ENCODE measurements around the gene MECP2. TPM values are rescaled to one million over a fixed set of nuclear protein-coding genes. Genes with fewer than 3 reads are reported as not detected.
A peak's percentile ranks its signal among the peaks of the same experiment; 100 is the strongest.

Gene MECP2
- total RNA-seq, 1 experiment from 2014 or later: 88.9 TPM

DNA sequence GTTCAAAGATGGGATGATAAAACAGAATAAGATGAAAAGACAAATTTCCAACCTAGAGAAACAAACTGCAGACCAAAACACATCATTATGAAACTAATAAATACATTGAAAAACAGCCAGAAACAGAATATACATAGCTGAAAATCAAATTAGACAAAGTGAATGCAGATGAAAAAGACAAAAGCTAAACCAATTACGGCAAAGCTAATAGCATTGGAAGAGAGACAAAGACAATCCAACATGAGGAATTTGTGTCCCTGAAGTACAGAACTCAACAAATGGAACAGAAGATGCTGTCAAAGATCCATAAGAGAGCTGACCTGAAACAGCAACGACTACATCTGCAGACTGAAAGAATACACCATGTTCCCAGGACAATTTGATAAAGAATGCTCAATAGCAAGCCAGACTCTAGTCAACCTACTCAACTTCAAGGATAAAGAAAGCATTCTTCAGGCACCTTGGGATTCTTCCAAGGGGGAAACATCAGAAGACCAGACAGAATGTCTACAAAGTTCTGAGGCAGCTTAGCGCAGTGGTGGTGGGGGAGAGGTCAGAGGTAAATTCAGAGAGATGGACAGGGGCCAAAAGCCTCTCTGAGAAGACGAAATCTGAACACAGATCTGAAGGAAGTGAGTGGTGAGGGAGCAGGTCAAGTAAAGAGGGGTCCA is 50.4 kb downstream of the MECP2 start:
- no peaks in the 10 kb centered on the region for H3K27me3 ChIP-seq (ENCODE audit: control insufficient read depth, insufficient read depth, low read length)
- no TSS peak for BruUV-seq (replicated peaks)
- TF ChIP-seq TCF7L2 (IDR thresholded peaks at IDR 0.05; ENCODE audit: low read depth, low read length) (peak; percentile 40; the same call in 1 of the 2 replicates), REST (IDR thresholded peaks at IDR 0.05; ENCODE audit: insufficient read depth in 1 of 2, low read depth in 2 of 2, low read length in 1 of 2) (no peak)
- CTCF ChIA-PET: no interaction called here
- no peak overlapping the region for H3K4me3 ChIP-seq (ENCODE audit: low read depth in 2 of 2, low read length in 2 of 2)
- POLR2A ChIA-PET: interaction anchor here (0.7 kb wide), 1 partner anchor 7 kb away, joined by 3 read pairs; no protein-coding TSS in a partner anchor
- no peaks in the 10 kb centered on the region for H3K9me3 ChIP-seq (ENCODE audit: control insufficient read depth, insufficient read depth, low read depth, low read length)
- peak overlapping the region; percentile 71 for H3K27ac ChIP-seq (ENCODE audit: low read length)
- H3K4me1 ChIP-seq (ENCODE audit: control insufficient read depth, insufficient read depth, low read length): peaks cover 36% of the 10 kb centered on the region
- ATAC-seq (no peak), DNase-seq (ENCODE audit: low read depth, low spot score) (no peak)
- intact Hi-C loops (cut with micrococcal nuclease; ENCODE audit: unreplicated experiment): no loop called here
- peaks cover 2% of the 10 kb centered on the region; the same call in 1 of the 2 replicates for H3K36me3 ChIP-seq (ENCODE audit: control insufficient read depth, insufficient read depth, low read length)
- in situ Hi-C loops (cut with HindIII; ENCODE audit: low pct_unique_long_range_greater_than_20kb, low sequenced_read_pairs): no loop called here

- no peak for DNase-seq (ENCODE audit: low read depth, low spot score)
- H3K27ac ChIP-seq (ENCODE audit: low read length): peak overlapping the region; percentile 71
- CTCF ChIA-PET: no interaction called here
Observed at GRCh38 chrX:154046031-154046781, 51.3 kb downstream of the MECP2 start.

More at GRCh38 chrX:154046031-154046781, 51.3 kb downstream of the MECP2 start:
- Histone ChIP-seq H3K4me1 (ENCODE audit: control insufficient read depth, insufficient read depth, low read length) (peaks cover 29% of the 10 kb centered on the region), H3K9me3 (ENCODE audit: control insufficient read depth, insufficient read depth, low read depth, low read length) (no peaks in the 10 kb centered on the region), H3K27me3 (ENCODE audit: control insufficient read depth, insufficient read depth, low read length) (no peaks in the 10 kb centered on the region), H3K4me3 (ENCODE audit: low read depth in 2 of 2, low read length in 2 of 2) (no peak overlapping the region), H3K36me3 (ENCODE audit: control insufficient read depth, insufficient read depth, low read length) (peaks cover 2% of the 10 kb centered on the region; the same call in 1 of the 2 replicates)
- no peak for TF ChIP-seq SIN3A (IDR thresholded peaks at IDR 0.05; ENCODE audit: borderline replicate concordance, insufficient read depth, low read depth, low read length)
- TF ChIP-seq, protein P1, sequence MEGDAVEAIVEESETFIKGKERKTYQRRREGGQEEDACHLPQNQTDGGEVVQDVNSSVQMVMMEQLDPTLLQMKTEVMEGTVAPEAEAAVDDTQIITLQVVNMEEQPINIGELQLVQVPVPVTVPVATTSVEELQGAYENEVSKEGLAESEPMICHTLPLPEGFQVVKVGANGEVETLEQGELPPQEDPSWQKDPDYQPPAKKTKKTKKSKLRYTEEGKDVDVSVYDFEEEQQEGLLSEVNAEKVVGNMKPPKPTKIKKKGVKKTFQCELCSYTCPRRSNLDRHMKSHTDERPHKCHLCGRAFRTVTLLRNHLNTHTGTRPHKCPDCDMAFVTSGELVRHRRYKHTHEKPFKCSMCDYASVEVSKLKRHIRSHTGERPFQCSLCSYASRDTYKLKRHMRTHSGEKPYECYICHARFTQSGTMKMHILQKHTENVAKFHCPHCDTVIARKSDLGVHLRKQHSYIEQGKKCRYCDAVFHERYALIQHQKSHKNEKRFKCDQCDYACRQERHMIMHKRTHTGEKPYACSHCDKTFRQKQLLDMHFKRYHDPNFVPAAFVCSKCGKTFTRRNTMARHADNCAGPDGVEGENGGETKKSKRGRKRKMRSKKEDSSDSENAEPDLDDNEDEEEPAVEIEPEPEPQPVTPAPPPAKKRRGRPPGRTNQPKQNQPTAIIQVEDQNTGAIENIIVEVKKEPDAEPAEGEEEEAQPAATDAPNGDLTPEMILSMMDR (IDR thresholded peaks at IDR 0.05): no peak
- TF ChIP-seq POLR2AphosphoS5 (IDR thresholded peaks at IDR 0.05; ENCODE audit: low read depth, low read length): no peak
- TF ChIP-seq TCF7L2 (IDR thresholded peaks at IDR 0.05; ENCODE audit: low read depth, low read length): no peak
- no peak for TF ChIP-seq REST (IDR thresholded peaks at IDR 0.05; ENCODE audit: insufficient read depth in 1 of 2, low read depth in 2 of 2, low read length in 1 of 2)
- intact Hi-C loops (cut with micrococcal nuclease; ENCODE audit: unreplicated experiment): no loop called here
- in situ Hi-C loops (cut with HindIII; ENCODE audit: low pct_unique_long_range_greater_than_20kb, low sequenced_read_pairs): no loop called here
- peak; percentile 69 for ATAC-seq
- no TSS peak for BruUV-seq (replicated peaks)
- POLR2A ChIA-PET: interaction anchor here (0.6 to 0.7 kb wide), 3 partner anchors 8 to 63 kb away, joined by 3 to 4 read pairs (median 3); no protein-coding TSS in a partner anchor
